WERI-Rb-1 (cell line): Measurements from ENCODE around the gene CRAT.
A peak's percentile ranks its signal among the peaks of the same experiment; 100 is the strongest.

Experiments
- DNase-seq: peaks from one replicate; pipeline ENCODE4 v3.0.0-alpha.2; 2020
- H3K27ac ChIP-seq: fragments of 250-450 bp; sonication (Bioruptor Pico); 2 replicates; pipeline ENCODE4 v1.5.1; 2020; ENCODE audit warnings: mild to moderate bottlenecking, moderate library complexity
- H3K27me3 ChIP-seq: fragments of 250-450 bp; sonication (Bioruptor Pico); 2 replicates; pipeline ENCODE4 v1.5.1; 2021; ENCODE audit warnings: mild to moderate bottlenecking, low read depth, moderate library complexity; ENCODE audit not compliant: insufficient read depth, severe bottlenecking
- H3K36me3 ChIP-seq: fragments of 250-450 bp; sonication (Bioruptor Pico); 2 replicates; pipeline ENCODE4 v1.5.1; 2020; ENCODE audit warnings: mild to moderate bottlenecking, moderate library complexity
- H3K4me3 ChIP-seq: 2 replicates; pipeline ENCODE4 v1.5.1; 2011; ENCODE audit warnings: low read depth, mild to moderate bottlenecking, control low read depth, low read length
- H3K9me3 ChIP-seq: fragments of 250-450 bp; sonication (Bioruptor Pico); 2 replicates; pipeline ENCODE4 v1.5.1; 2021; ENCODE audit warnings: mild to moderate bottlenecking, moderate library complexity; ENCODE audit not compliant: severe bottlenecking
- TF ChIP-seq, protein P1 (sequence below): IDR thresholded peaks from 2 replicates; pipeline ENCODE4 v1.5.1; 2011; ENCODE audit warnings: low read depth, mild to moderate bottlenecking, control low read depth, inconsistent platforms, low read length

Gene CRAT

DNA sequence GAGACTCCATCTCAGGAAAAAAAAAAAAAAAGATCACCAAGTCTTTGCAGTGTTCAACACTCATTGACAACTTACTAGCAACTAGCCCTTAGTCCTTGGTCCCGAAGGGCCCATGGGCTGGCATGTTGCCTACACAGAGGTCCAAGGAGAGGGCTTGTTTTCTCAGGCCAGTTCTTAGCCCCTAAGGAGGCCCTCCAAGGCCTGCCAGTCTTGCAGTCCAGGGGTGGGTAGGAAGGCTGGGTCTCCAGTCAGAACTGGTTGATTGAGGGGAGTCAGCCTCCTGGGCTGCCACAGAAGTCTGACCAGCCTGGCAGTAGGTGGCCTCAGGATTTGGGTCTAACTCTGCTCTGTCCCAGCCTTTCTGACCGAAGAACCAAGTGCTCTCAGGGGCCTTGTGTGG is 34.7 kb upstream of the CRAT start:
- H3K27me3 ChIP-seq: no peaks in the 10 kb centered on the region
- no peaks in the 10 kb centered on the region for H3K9me3 ChIP-seq
- DNase-seq: no peak
- H3K36me3 ChIP-seq: peaks cover 40% of the 10 kb centered on the region
- TF ChIP-seq, protein P1, sequence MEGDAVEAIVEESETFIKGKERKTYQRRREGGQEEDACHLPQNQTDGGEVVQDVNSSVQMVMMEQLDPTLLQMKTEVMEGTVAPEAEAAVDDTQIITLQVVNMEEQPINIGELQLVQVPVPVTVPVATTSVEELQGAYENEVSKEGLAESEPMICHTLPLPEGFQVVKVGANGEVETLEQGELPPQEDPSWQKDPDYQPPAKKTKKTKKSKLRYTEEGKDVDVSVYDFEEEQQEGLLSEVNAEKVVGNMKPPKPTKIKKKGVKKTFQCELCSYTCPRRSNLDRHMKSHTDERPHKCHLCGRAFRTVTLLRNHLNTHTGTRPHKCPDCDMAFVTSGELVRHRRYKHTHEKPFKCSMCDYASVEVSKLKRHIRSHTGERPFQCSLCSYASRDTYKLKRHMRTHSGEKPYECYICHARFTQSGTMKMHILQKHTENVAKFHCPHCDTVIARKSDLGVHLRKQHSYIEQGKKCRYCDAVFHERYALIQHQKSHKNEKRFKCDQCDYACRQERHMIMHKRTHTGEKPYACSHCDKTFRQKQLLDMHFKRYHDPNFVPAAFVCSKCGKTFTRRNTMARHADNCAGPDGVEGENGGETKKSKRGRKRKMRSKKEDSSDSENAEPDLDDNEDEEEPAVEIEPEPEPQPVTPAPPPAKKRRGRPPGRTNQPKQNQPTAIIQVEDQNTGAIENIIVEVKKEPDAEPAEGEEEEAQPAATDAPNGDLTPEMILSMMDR: no peak
- H3K4me3 ChIP-seq: no peak overlapping the region
- H3K27ac ChIP-seq: no peak overlapping the region

DNA sequence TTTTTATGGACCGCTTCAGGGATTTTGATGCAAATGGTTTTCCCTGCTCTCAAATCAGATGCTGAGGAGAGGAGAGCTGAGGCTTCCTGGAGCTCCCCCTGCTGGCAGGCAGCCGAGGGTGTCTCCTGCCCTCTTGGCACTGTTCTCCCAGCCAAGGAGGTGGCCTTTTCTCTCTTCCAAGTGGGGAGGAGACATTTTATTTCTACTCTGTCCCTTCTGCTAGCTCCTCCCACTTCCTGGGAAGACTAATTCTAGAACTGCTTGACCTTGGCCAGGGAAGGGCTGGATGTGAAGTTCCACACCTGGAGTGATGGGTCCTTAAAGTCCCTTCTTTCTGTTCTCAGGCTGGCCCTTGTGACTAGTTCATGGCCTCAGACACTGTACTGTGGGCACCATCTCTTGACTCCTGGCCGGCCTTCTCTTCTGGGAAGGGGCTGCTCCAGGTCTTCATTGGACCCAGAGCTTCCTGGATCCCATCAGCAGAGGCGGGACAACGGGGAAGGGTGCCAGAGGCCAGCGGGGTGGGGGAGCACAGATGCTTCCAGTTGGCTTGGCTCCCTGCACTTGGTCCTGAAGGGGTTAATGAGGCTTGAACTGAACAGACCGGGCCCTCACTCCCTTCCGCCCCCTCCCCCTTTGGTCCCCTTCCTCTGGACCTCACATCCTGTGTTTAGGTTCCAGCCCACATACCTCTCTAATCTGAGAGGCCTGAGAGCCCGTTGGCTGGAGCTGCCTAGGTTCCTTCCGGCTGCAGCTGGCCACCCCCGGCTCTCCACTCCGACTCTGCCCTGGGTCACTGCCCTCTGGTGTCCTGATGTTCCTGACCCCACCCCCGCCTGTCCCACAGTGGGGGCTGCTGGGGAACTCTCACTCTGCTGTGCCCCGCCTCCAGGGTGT is 32.7 kb upstream of the CRAT start:
- TF ChIP-seq, protein P1: peak; percentile 99
- Histone ChIP-seq H3K4me3 (no peak overlapping the region), H3K27me3 (no peaks in the 10 kb centered on the region), H3K9me3 (no peaks in the 10 kb centered on the region), H3K36me3 (peaks cover 30% of the 10 kb centered on the region), H3K27ac (no peak overlapping the region)
- peak; percentile 80 for DNase-seq

DNA sequence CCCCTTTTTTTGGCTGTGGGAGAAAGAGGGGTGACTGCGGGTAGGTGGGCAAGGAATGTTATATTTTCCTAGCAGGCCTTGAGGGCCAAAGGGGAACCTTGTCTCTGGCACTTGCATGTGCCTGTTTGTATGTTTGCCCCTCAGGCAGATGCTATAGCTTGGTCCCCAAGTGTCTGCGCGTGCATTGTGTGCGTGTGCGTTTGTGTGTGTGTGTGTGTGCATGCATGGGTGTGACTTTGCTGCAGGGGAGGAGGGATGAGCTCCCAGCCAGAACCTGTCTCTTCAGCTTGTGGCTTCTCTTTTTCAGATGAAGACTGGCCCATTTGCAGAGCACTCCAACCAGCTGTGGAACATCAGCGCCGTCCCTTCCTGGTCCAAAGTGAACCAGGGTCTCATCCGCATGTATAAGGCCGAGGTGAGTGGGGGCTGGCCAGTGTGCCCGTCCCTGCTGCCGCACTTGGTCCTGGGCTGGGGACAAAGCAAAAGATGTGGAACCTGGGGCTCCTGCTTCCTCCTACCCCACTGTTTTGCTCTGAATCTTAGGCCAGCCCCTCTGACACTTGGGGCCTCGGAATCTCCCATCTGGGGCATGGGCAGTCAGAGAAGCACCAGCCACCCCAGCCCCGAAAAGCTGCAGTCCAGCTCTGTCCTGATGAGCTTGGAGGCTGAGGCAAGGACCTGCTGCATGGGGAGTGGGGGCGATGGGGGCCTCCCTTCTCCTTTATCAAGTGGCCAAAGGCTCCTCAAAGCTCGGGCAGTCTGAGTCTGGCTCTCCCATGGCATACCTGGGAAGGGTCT is 31.7 kb upstream of the CRAT start:
- no peaks in the 10 kb centered on the region for H3K27me3 ChIP-seq
- no peak for DNase-seq
- H3K36me3 ChIP-seq: peaks cover 30% of the 10 kb centered on the region
- no peak overlapping the region for H3K4me3 ChIP-seq
- H3K27ac ChIP-seq: peak overlapping the region; percentile 49
- TF ChIP-seq, protein P1: no peak
- no peaks in the 10 kb centered on the region for H3K9me3 ChIP-seq

DNA sequence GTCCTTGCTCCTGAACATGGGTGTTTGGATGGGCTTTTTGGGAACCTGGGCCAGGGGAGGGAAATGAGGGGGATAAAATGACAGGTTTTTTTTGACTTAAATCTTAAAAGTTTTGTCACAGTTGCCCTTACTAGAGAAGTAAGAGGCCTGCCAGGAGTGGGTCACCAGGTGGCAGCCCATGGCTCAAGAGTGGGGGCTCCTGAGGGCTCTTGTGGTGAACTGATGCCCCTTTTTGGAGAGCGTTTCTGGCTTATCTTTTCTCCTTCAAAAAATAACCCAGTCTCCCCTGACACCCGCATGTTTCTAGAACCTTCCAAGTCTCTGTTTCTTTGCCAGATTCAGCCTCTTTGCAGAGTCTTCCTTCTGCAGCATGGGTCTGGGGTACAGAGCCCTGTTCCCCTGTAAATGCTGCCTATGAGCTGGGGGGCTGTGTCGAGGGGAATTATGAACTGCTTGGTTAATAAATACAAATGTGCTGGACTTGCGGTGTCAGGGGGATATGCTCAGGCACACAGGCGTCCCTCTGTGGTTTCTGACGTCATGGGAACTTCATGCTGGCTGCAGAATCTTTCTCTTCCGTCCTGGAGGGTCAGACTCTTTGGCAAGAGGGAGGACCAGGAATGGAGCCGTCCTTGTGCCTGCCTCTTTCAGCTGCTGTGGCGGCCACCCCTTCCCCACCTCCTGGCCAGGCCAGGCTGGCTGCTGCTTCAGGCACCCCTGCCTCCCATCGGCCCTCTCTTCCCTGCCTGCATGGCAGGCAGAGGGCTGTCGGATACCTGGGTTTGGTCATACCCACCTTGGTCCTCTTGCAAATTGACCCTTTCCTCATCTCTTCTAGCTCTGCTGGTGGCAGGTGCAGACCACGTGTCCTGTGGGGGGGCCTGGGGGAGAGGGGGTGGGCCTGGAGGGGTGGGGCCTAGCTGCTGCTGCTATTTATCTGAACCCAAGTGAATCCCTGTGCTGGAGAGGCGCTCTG is 30.8 kb upstream of the CRAT start:
- H3K9me3 ChIP-seq: no peaks in the 10 kb centered on the region
- DNase-seq: peak; percentile 65
- no peaks in the 10 kb centered on the region for H3K27me3 ChIP-seq
- TF ChIP-seq, protein P1: no peak
- peaks cover 38% of the 10 kb centered on the region for H3K36me3 ChIP-seq
- peak overlapping the region; percentile 92 for H3K27ac ChIP-seq
- H3K4me3 ChIP-seq: no peak overlapping the region

DNA sequence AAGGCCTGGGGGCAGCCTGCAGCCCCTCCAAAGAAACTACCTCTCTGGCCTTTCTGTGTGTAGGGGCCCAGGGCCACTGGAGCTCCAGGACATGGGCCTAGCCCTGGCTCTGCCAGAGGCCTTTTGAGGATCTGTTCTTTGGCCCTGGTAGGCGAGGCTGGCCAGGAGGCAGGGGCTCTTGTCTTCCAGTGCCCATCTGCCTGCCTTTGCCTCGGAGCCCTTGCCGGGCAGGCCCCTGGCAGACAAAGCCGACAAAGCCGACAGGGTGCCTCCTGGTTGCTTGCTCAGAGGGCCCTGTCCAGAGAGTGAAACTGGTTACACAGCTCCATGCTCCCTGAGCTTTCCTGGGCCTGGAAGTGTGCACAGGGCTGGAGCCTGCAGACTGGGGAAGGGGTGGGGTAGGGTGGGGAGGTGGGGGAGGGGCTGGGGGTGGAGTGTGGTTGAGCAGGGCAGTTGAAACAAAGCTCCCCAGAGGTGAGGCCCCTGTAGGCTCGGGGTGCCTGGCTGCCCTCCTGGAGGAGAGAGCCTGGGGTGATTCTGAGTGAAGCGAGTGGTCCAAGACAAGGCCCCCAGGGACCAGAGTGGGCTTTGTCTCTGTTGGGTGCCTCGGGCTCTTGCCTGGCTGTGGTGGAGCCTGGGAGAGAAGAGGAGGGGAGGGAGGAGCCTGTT is 29.9 kb upstream of the CRAT start:
- H3K27me3 ChIP-seq: no peaks in the 10 kb centered on the region
- peak overlapping the region; percentile 92 for H3K27ac ChIP-seq
- peak overlapping the region; percentile 24 for H3K4me3 ChIP-seq
- H3K9me3 ChIP-seq: no peaks in the 10 kb centered on the region
- peaks cover 38% of the 10 kb centered on the region for H3K36me3 ChIP-seq
- DNase-seq: peak; percentile 60
- TF ChIP-seq, protein P1: no peak
